ENCODE data around the gene COQ6. TPM values are rescaled to one million over a fixed set of nuclear protein-coding genes. Genes with fewer than 3 reads are reported as not detected.
"Not testable (repeated sequence)": the region's sequence is repeated elsewhere in the genome, so short reads cannot be mapped to it uniquely, and the experiment has no call there.

Gene COQ6
- total RNA-seq, 1 donor from 2014 or later, result 23.9 TPM

DNA sequence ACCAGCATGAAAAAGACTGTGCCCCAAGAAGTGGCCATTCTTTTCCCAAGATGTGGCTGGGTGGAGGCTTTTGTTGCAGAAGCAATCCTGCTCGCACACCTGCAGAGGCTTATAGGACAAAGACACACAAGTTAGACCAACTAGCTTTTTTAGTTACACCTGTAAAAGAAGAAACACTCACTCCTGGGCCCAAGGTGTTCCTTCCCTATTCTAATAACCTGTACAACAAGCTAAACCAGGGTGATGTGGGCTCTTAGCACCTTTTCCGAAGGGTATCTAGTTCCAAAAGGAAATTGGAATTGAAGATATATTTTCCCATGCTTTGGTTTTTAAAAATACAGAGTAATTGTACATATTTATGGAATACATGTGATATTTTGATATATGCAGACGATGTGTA is 38.0 kb downstream of the COQ6 start:
- DNase-seq, result no peak

DNA sequence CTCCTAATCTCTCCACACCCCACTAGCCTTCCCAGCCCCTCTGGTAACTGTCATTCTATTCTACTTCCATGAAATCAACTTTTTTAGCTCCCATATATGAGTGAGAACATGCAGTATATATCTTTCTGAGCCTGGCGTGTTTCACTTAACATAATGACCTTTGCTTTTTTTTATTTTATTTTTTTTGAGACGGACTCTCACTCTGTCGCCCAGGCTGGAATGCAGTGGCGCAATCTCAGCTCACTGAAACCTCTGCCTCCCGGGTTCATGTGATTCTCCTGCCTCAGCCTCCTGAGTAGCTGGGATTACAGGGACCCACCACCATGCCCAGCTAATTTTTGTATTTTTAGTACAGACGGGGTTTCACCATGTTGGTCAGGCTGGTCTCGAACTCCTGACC is 38.6 kb downstream of the COQ6 start:
- DNase-seq, result not testable (repeated sequence)

DNA sequence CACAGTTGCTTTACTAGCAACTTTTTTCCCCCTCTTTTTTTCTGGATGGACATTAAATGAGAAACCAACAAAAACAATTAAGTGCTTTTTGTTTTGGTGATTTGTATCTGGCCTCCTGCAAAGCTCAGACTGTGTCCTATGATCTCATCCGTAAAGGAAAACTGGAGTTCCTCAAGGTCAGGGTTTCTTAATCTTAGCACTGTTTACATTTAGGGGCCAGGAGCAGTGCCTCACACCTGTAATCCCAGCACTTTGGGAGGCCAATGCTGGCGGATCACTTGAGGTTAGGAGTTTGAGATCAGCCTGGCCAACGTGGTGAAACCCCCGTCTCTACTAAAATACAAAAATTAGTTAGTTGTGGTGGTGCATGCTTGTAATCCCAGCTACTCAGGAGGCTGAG is 41.0 kb downstream of the COQ6 start:
- DNase-seq, result no peak

DNA sequence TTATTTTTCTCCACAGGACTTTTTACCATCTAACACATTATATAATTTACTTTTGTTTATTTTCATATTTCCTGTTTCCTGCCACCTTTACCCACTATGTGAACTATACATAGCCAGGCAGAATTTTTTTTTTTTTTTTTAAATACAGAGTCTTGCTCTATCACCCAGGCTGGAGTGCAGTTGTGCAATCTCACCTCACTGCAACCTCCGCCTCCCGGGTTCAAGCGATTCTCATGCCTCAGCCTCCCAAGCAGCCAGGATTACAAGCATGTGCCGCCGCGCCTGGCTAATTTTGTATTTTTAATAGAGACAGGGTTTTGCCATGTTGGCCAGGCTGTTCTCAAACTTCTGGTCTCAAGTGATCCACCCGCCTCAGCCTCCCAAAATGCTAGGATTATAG is 44.8 kb downstream of the COQ6 start:
- DNase-seq, result not testable (repeated sequence)

DNA sequence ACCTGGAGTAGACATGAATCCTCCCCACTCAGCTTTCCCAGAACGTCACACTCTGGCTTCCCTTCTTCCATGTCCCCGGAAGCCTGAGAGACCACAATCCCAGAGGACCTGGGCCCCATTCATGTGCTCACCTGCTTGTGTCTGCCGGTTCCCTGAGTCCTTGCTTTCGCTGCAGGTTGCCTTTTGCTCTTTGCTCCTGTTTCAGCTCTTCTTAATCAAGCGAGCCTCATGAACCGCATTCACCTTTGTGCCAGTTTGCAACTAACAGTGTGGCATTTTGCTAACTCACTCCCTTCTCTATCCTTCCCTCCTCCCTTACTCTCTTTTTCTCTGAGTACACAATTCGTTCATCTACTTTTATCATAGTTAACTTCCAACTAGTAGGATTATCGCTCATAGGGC is 45.9 kb downstream of the COQ6 start:
- no peak for DNase-seq

DNA sequence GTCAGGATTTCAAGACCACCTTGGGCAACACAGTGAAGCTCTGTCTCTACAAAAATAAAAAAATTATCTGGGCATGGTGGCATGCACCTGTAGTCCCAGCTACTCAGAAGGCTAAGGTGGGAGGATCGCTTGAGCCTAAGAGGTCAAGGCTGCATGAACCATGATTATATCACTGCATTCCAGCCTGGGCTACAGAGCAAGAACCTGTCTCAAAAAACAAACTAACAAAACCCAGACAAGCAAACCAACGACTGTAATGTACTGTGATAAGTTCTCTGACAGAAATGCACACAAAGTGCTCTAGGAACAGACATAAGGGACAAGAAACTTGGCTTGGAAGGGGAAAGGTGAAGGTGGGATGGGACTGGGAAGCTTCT is 46.6 kb downstream of the COQ6 start:
- DNase-seq, result no peak

DNA sequence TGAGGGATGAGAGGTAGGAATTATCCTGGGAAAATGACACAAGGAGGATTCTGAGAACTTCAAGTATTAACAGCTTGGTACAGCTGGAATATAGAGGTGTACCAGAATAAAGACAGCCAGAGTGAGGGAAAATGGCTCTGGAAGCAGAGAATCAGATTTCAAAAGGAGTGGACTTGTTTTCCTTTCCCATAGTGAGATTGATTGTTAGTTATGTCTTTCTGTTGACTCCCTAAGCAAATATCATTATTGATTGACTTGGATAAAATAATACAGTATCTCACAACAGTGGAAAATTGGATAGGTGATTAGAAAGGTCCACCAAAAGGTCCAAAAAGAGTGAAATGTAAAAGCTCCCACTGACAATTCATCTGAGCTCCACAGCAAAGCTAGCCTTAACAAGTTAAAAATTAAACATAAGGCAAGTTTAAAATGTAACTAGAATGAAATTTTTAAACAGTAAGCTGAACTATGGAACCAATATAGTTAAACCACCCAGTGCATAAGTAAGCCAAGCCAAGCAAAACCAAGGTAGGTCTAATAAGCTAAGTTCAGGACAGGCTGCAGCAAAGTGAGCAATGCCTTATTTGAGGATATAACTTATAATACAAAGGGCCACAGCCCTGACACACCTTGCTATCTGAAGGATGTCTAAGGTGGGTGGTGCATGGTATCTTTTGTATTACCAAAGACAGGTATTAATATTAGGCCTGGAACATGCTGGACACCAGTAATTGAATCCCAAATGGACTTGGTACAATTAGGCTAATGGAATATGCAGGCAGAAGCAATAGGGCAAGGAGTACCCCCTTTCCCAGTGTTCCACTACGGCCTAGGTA is 47.2 kb downstream of the COQ6 start:
- no peak for DNase-seq

DNA sequence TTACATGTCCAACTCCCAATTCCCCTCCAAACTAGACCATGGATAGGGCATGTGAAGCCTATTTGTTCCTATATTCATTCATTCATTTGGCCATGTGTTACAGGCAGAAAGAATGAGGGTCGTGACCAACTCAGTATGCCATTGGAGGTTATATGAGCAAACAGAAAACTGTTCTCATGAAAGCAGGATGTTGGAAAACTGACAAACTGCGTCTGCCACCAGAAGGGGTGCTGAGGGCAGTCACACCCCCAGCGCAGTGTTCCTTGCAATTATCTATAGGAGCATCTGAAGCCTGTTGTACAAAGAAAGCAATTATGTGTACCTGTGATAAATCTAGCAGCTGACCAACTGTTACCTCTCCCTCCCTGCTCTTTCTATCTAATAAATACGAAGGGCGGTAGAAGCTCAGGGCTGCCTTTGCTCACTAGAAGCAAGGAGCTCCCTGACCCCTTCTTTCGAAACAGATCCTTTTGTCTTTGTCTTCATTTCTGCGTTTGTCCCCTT is 47.9 kb downstream of the COQ6 start:
- no peak for DNase-seq

DNA sequence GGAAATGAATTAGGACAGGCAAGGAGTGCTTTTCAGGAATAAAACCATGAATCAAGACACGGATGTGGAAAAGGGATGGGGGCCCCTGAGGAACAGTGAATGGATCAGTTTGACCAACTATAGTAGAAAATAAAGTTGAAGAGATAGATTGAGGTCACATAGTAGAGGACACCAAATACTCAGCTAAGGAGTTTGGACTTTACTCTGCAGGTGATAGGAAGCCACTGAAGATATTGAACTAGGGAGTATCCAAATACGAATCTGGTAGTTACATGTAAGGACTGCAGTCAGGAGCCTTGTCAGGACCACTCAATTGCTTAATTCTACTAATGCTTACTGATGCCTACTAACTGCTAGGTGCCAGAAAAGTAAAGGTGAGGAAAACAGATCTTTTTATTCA is 48.6 kb downstream of the COQ6 start:
- DNase-seq, result no peak

DNA sequence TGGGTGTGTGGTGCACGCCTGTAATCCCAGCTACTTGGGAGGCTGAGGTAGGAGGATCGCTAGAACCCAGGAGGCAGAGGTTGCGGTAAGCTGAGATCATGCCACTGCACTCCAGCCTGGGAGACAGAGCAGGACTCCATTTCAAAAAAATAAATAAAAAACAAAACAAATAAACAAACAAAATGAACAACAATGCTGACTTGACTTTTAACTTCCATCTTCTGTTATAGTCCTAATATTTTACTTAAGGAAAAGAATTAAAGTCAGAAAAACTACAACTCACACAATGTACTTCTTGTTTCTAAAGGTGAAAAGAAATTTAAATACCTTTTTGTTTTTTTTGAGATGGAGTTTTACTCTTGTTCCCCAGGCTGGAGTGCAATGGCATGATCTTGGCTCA is 55.6 kb downstream of the COQ6 start:
- DNase-seq, result not testable (repeated sequence)

DNA sequence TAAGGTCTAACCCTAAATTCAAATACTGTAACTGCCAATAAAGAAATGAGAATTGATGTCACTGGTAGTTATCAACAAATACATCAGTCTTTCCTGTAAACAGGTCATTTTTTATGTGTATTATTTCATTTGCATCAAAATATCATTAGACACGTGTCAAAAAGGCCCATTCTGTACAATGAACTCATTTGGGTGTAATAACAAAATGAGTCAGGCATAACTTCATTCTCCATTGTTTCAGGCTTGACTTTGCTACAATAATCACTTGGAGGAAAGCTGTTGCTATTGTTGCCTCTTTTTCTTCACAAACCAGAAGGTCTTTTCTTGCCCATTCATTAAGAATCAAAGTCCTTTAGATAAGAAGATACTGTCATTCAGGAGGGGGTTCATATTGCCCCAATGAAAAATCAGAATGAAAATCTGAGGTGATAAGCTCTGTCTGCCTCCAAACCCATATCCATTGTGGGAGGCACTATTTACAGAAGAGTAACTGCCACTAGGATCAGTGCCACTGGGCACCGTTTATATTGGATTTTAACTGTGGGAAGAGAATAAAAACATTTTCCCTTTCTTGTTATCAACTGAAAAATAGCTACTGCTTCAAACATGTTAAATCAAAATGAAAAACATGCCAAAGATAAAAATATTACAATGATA is 58.9 kb downstream of the COQ6 start:
- DNase-seq, result no peak

Small RNA genes within 50 kb of the gene (small RNA-seq; reads per million reads assigned to genes)
- gene AC005480.2, result not detected
- gene RF00019, result not detected

Other genes with a start within 250 kb of the COQ6 start
- 76.1 TPM for gene PNMA1, start 235.9 kb upstream of the COQ6 start, total RNA-seq
- gene PTGR2, start 98.5 kb upstream of the COQ6 start, total RNA-seq, result 8.3 TPM
- 67.7 TPM for gene ZNF410, start 63.4 kb upstream of the COQ6 start, total RNA-seq
- gene FAM161B, start 208 bp upstream of the COQ6 start, total RNA-seq, result 19.3 TPM
- gene ENTPD5, start 69.0 kb downstream of the COQ6 start, total RNA-seq, result 6.4 TPM
- 8.9 TPM for gene BBOF1, start 69.0 kb downstream of the COQ6 start, total RNA-seq
- 28.7 TPM for gene ALDH6A1, start 134.2 kb downstream of the COQ6 start, total RNA-seq
- 14.3 TPM for gene LIN52, start 134.7 kb downstream of the COQ6 start, total RNA-seq